GM12875 (cell line): ENCODE data around the gene PARD6B.
"Not testable (repeated sequence)": the region's sequence is repeated elsewhere in the genome, so short reads cannot be mapped to it uniquely, and the experiment has no call there.

Source experiments
- H3K4me3 ChIP-seq: one replicate; pipeline ENCODE4 v1.5.1; 2011; ENCODE audit warnings: low read depth, low read length, control low read depth
- CTCF ChIP-seq: IDR thresholded peaks from 2 replicates; pipeline ENCODE4 v1.5.1; 2011; ENCODE audit warnings: low read depth, mild to moderate bottlenecking, control low read depth, inconsistent platforms, low read length, moderate library complexity, borderline replicate concordance; ENCODE audit not compliant: insufficient read depth

Gene PARD6B

DNA sequence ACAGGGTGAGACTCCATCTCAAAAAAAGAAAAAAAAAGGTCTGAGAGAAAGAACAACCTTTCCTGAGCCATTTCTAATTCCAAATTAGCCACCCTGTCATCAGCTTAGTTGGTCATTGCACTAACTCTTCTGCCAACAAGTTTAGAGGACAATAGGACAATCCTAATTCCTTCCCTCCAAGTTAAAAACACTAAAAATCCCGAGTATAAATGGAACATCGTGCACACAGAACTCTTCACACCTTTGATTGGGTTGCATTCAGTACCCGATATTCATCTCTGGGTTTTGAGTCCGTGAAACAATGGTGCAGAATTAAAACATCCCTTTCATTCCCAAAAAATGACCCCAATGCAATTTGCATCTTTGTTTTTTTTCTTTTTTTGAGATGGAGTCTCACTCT lies 23.0 kb downstream of the PARD6B start:
- H3K4me3 ChIP-seq: no peak overlapping the region
- TF ChIP-seq CTCF: no peak

- H3K4me3 ChIP-seq: no peak overlapping the region
- TF ChIP-seq CTCF: no peak
Observed at GRCh38 chr20:50756447-50756846, 25.1 kb downstream of the PARD6B start.

DNA sequence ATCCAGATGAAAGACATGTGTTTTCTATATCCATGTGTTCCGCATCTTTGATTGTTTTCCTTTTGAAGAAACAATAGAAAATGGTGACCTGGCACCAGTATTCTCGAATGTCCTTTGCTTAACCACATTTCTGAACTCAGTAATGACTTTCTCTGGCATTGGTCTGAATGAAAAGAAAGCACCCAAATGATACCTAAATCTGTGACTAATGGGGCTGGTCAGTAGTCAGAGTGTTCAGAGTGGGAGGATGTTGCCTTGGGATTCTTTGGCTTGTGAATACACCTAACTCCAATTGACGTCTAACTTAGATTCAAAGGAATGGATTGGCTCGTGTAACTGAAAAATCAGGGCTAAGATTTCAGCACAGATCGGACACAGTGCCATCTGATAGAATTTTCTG lies 27.1 kb downstream of the PARD6B start:
- no peak overlapping the region for H3K4me3 ChIP-seq

GRCh38 chr20:50758992-50759391 lies 27.6 kb downstream of the PARD6B start:
- no peak overlapping the region for H3K4me3 ChIP-seq
- no peak for TF ChIP-seq CTCF

More for the DNA sequence above, 27.1 kb downstream of the PARD6B start:
- TF ChIP-seq CTCF: no peak

GRCh38 chr20:50759678-50760077 lies 28.3 kb downstream of the PARD6B start:
- TF ChIP-seq CTCF: no peak

DNA sequence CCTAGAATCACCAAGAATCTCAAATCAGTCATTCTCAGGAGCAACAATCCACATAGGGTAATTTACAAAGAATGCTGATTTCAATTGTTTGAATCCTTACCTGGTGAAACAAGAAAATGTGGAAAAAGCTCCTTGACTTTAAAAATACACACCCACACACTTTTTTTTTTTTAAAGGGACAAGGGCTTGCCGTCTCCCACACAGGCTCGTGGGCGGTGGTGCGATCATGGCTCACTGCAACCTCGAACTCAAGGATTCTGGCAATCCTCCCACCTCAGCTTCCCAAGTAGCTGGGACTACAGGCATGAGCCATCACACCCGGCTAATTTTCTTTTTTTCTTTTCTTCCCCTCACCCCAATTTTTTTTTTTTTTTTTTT lies 30.7 kb downstream of the PARD6B start:
- TF ChIP-seq CTCF: no peak
- H3K4me3 ChIP-seq: no peak overlapping the region

More at GRCh38 chr20:50759678-50760077, 28.3 kb downstream of the PARD6B start:
- no peak overlapping the region for H3K4me3 ChIP-seq

DNA sequence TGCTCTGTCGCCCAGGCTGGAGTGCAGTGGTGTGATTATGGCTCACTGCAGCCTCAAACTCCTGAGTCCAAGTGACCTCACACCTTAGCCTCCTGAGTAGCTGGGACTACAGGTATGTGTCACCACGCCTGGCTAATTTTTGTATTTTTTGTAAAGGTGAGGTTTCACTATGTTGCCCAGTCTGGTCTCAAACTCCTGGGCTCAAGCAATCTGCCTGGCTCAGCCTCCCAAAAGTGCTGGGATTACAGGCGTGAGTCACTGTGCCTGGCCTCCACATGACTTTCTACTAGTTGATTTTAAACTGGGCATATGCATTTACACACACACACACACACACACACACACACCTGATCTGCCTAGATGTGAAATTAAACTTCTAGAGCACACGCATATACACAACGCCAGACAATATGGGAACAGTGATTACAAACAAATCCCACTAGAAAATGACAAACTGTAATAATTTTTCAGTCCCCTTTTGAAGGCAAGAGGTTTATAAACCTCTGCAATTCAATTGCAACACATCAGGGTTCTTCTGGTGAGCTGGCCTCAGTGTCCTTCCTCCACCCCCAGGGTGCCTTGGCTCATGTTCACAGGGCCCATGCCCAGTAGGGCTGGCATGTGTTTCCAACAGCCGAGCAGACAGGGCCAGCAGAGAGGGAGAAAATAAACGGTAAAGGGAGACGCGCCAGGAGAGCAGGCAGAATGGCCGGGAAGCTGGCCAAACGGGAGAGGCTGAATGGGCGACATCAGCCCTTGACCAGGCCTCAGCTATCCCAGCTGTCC lies 31.2 kb downstream of the PARD6B start:
- no peak for TF ChIP-seq CTCF
- no peak overlapping the region for H3K4me3 ChIP-seq

GRCh38 chr20:50763550-50764458 lies 32.4 kb downstream of the PARD6B start:
- not testable (repeated sequence) for H3K4me3 ChIP-seq

DNA sequence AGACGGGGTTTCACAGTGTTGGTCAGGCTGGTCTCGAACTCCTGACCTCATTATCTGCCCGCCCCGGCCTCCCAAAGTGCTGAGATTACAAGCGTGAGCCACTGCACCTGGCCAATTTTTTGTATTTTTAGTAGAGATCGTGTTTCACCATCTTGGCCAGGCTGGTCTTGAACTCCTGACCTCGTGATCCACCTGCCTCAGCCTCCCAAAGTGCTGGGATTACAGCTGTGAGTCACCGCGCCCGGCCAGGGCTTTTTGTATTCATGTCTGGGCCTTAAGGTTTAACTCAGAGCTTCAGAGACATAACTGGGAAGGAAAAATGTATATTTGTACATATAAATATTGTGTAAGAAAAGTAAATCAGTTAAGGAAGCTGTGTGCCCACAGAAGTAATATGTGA lies 33.9 kb downstream of the PARD6B start:
- not testable (repeated sequence) for H3K4me3 ChIP-seq
